IMR-90 (cell line): Measurements from ENCODE around the gene PTPRC. TPM values are rescaled to one million over a fixed set of nuclear protein-coding genes. Genes with fewer than 3 reads are reported as not detected.

Source experiments
- ATAC-seq: fragments of 200-7000 bp; cut with Tn5 transposase; 2 replicates; pipeline ENCODE4 v1.9.1; 2020; ENCODE audit warnings: low read depth, mild to moderate bottlenecking, moderate library complexity
- BruUV-seq: library from RNA; stranded (reverse); fragments of 400-500 nt; replicated peaks from 2 replicates; lab custom pipeline; 2021; lab: Mats Ljungman, UMichigan
- CTCF ChIA-PET: fragments of 300-600 bp; formaldehyde crosslinking; extraction: SDS; loops from one replicate; lab custom pipeline; 2021; ENCODE audit warnings: antibody characterized with exemption; lab: Yijun Ruan, JAX
- POLR2A ChIA-PET: fragments of 300-600 bp; sonication (Branson Sonifier 250); formaldehyde crosslinking; loops from one replicate; lab custom pipeline; 2022; ENCODE audit warnings: antibody characterized with exemption; ENCODE audit not compliant: unreplicated experiment; lab: Charles Lee
- DNase-seq: peaks from one replicate; pipeline ENCODE4 v3.0.0; 2013
- H2AFZ ChIP-seq: replicated peaks from 2 replicates; pipeline ENCODE3; 2013; ENCODE audit warnings: low read length, mild to moderate bottlenecking; ENCODE audit not compliant: poor library complexity
- H2AK5ac ChIP-seq: 2 replicates; pipeline ENCODE4 v1.6.1; 2013; ENCODE audit warnings: low read depth, low read length, inconsistent platforms
- H2AK9ac ChIP-seq: replicated peaks from 2 replicates; pipeline ENCODE3; 2013; ENCODE audit warnings: mild to moderate bottlenecking, low read depth, low read length, moderate library complexity; ENCODE audit not compliant: poor library complexity
- H2BK120ac ChIP-seq: 2 replicates; pipeline ENCODE4 v1.6.1; 2013; ENCODE audit warnings: low read depth, low read length, inconsistent platforms
- H2BK15ac ChIP-seq: 3 replicates; pipeline ENCODE4 v1.6.1; 2013; ENCODE audit warnings: low read depth, low read length, inconsistent platforms
- H2BK20ac ChIP-seq: 2 replicates; pipeline ENCODE4 v1.6.1; 2013; ENCODE audit warnings: low read depth, mild to moderate bottlenecking, inconsistent platforms, low read length, moderate library complexity
- H2BK5ac ChIP-seq: 2 replicates; pipeline ENCODE4 v1.6.1; 2013; ENCODE audit warnings: mild to moderate bottlenecking, low read depth, low read length, inconsistent platforms; ENCODE audit not compliant: poor library complexity, severe bottlenecking
- H3K14ac ChIP-seq: replicated peaks from 2 replicates; pipeline ENCODE4 v1.6.1; 2013; ENCODE audit warnings: low read depth, low read length, inconsistent platforms
- H3K18ac ChIP-seq: 2 replicates; pipeline ENCODE4 v1.6.1; 2013; ENCODE audit warnings: low read depth, low read length, control low read depth
- H3K23ac ChIP-seq: 2 replicates; pipeline ENCODE4 v1.6.1; 2013; ENCODE audit warnings: low read depth, low read length, inconsistent platforms
- H3K27ac ChIP-seq: 2 replicates; pipeline ENCODE4 v1.5.1; 2013; ENCODE audit warnings: mild to moderate bottlenecking, control low read depth, low read length; ENCODE audit not compliant: insufficient read depth
- H3K27me3 ChIP-seq: 2 replicates; pipeline ENCODE4 v1.6.1; 2013; ENCODE audit warnings: low read length; ENCODE audit not compliant: control insufficient read depth, insufficient read depth
- H3K36me3 ChIP-seq: 2 replicates; pipeline ENCODE4 v1.6.1; 2013; ENCODE audit warnings: low read length, mixed read lengths; ENCODE audit not compliant: control insufficient read depth, insufficient read depth
- H3K4ac ChIP-seq: 2 replicates; pipeline ENCODE4 v1.6.1; 2013; ENCODE audit warnings: low read depth, low read length, inconsistent platforms
- H3K4me1 ChIP-seq: 2 replicates; pipeline ENCODE4 v1.6.1; 2013; ENCODE audit warnings: low read length, mixed read lengths; ENCODE audit not compliant: control insufficient read depth, insufficient read depth
- H3K4me2 ChIP-seq: 2 replicates; pipeline ENCODE4 v1.6.1; 2013; ENCODE audit warnings: low read depth, mild to moderate bottlenecking, control low read depth, low read length, moderate library complexity
- H3K4me3 ChIP-seq: 2 replicates; pipeline ENCODE4 v1.5.1; 2013; ENCODE audit warnings: low read depth, mild to moderate bottlenecking, control low read depth, low read length, moderate library complexity; ENCODE audit not compliant: insufficient read depth
- H3K56ac ChIP-seq: 2 replicates; pipeline ENCODE4 v1.6.1; 2013; ENCODE audit warnings: low read length, inconsistent platforms; ENCODE audit not compliant: insufficient read depth; ENCODE audit errors: extremely low read depth
- H3K79me1 ChIP-seq, 2 experiments: 2 replicates each; pipeline ENCODE4 v1.6.1; 2013; ENCODE audit warnings: low read length in 2 of 2, inconsistent platforms in 1 of 2, low read depth in 1 of 2
- H3K9ac ChIP-seq: 2 replicates; pipeline ENCODE4 v1.6.1; 2013; ENCODE audit warnings: low read depth, low read length, control low read depth
- H3K9me1 ChIP-seq: 2 replicates; pipeline ENCODE4 v1.6.1; 2013; ENCODE audit warnings: low read length, inconsistent platforms; ENCODE audit not compliant: insufficient read depth
- H3K9me3 ChIP-seq: 2 replicates; pipeline ENCODE4 v1.6.1; 2013; ENCODE audit warnings: low read length; ENCODE audit not compliant: control insufficient read depth, insufficient read depth
- H4K20me1 ChIP-seq: 2 replicates; pipeline ENCODE4 v1.6.1; 2013; ENCODE audit warnings: low read length, inconsistent platforms; ENCODE audit not compliant: insufficient read depth
- H4K5ac ChIP-seq: 2 replicates; pipeline ENCODE4 v1.6.1; 2013; ENCODE audit warnings: mild to moderate bottlenecking, low read depth, low read length, control low read depth
- H4K8ac ChIP-seq, 2 experiments: 2 replicates each; pipeline ENCODE4 v1.6.1; 2013; ENCODE audit warnings: low read depth in 2 of 2, low read length in 2 of 2, control low read depth in 1 of 2, inconsistent platforms in 1 of 2
- H4K91ac ChIP-seq: 2 replicates; pipeline ENCODE4 v1.6.1; 2013; ENCODE audit warnings: low read depth, low read length, inconsistent platforms; ENCODE audit not compliant: insufficient read depth
- BHLHE40 ChIP-seq: fragments of 150-350 bp; IDR thresholded peaks from 2 replicates; pipeline ENCODE4 v1.6.1; 2016; ENCODE audit warnings: mild to moderate bottlenecking, low read depth, low read length
- CEBPB ChIP-seq: IDR thresholded peaks from 2 replicates; pipeline ENCODE4 v1.6.1; 2012; ENCODE audit warnings: low read depth, low read length, improper control_type of control experiment
- CHD1 ChIP-seq: IDR thresholded peaks from 2 replicates; pipeline ENCODE4 v1.6.1; 2012; ENCODE audit warnings: low read depth, low read length, improper control_type of control experiment
- CTCF ChIP-seq: conservative IDR thresholded peaks from 2 replicates; pipeline ENCODE4 v1.5.1; 2012; ENCODE audit warnings: mild to moderate bottlenecking, low read depth, low read length, improper control_type of control experiment
- MAZ ChIP-seq: IDR thresholded peaks from 2 replicates; pipeline ENCODE4 v1.6.1; 2012; ENCODE audit warnings: low read depth, mild to moderate bottlenecking, low read length, improper control_type of control experiment, moderate library complexity, borderline replicate concordance
- NFE2L2 ChIP-seq: fragments of 150-350 bp; IDR thresholded peaks from 2 replicates; pipeline ENCODE4 v1.6.1; 2016; ENCODE audit warnings: low read depth, mild to moderate bottlenecking, low read length
- POLR2A ChIP-seq: IDR thresholded peaks from 2 replicates; pipeline ENCODE4 v1.6.1; 2012; ENCODE audit warnings: mild to moderate bottlenecking, low read depth, low read length
- RCOR1 ChIP-seq: IDR thresholded peaks from 2 replicates; pipeline ENCODE4 v1.6.1; 2012; ENCODE audit warnings: mild to moderate bottlenecking, low read length, improper control_type of control experiment; ENCODE audit not compliant: insufficient replicate concordance
- RFX5 ChIP-seq: IDR thresholded peaks from 2 replicates; pipeline ENCODE4 v1.8.0; 2012; ENCODE audit warnings: low read depth, mild to moderate bottlenecking, low read length, moderate library complexity
- WGBS, 2 experiments: methylation state at CpG; one replicate each; pipeline versions ENCODE4 v1.1.5 to v1.1.7; 2013; ENCODE audit warnings: missing lambda C conversion rate in 2 of 2; ENCODE audit not compliant: insufficient read length in 1 of 2; ENCODE audit errors: extremely low coverage in 2 of 2; 5-methylcytosine and 5-hydroxymethylcytosine counted together
- dilution Hi-C: fragments of 300-500 bp; cut with HindIII; formaldehyde crosslinking; loops from one replicate; pipeline ENCODE4 v1.14.3; 2018; ENCODE audit warnings: low sequenced_read_pairs; ENCODE audit not compliant: unreplicated experiment
- in situ Hi-C: fragments of 300-500 bp; cut with MboI; formaldehyde crosslinking; loops from 3 replicates; pipeline ENCODE4 v1.14.3; 2019; ENCODE audit warnings: low sequenced_read_pairs, inconsistent platforms, mixed read lengths
- intact Hi-C: fragments of 100-400 bp; cut with micrococcal nuclease; formaldehyde crosslinking; loops from 2 replicates; pipeline ENCODE4 v1.10.0; 2022
- polyA plus RNA-seq, 3 experiments: library from polyadenylated mRNA; depleted of rRNA; stranded (reverse); fragments of >200 nt; gene quantifications; 2 replicates each; pipeline ENCODE4 v1.2.3, GENCODE V29; 2012; ENCODE audit warnings: low replicate concordance in 1 of 3
- total RNA-seq: library from RNA; depleted of rRNA; stranded (reverse); fragments of >200 nt; gene quantifications from 2 replicates; pipeline ENCODE4 v1.2.3, GENCODE V29; 2012
- TF ChIP-seq, protein P1 (sequence below): fragments of 150-350 bp; IDR thresholded peaks from 2 replicates; pipeline ENCODE4 v1.6.1; 2016; ENCODE audit warnings: low read depth, mild to moderate bottlenecking, low read length, moderate library complexity, borderline replicate concordance
- TF ChIP-seq, protein P2 (sequence below): fragments of 150-350 bp; IDR thresholded peaks from 2 replicates; pipeline ENCODE4 v1.6.1; 2017; ENCODE audit warnings: mild to moderate bottlenecking, antibody characterized with exemption, low read length, low read depth

PTPRC gene
- total and polyA plus RNA-seq, 2 of the 4 experiments (the other 2 are of a cell fraction) = not detected

GRCh38 chr1:198660341-198661261, 21.8 kb downstream of the PTPRC start (continued):
- TF ChIP-seq, protein P1, sequence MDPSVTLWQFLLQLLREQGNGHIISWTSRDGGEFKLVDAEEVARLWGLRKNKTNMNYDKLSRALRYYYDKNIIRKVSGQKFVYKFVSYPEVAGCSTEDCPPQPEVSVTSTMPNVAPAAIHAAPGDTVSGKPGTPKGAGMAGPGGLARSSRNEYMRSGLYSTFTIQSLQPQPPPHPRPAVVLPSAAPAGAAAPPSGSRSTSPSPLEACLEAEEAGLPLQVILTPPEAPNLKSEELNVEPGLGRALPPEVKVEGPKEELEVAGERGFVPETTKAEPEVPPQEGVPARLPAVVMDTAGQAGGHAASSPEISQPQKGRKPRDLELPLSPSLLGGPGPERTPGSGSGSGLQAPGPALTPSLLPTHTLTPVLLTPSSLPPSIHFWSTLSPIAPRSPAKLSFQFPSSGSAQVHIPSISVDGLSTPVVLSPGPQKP = no peak

DNA sequence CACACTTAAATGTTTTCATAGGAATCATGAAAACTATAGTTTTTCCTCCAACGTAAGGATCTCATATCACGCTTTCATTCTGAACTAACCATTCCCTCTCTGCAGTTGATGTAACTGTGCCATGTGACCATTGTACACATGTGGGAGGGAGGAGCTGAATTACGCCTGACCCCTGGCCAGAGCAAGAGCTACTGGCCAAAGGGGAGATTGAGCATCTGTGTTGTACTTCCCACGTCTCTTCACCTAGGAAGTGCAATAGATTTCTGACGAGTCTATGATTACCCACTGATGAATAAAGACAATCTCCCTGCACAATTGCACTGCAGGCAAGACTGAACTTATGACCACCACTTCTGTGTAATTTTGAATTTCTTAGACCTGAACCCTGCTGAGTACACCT, 24.0 kb downstream of the PTPRC start:
- Histone ChIP-seq H3K4me3 (no peak overlapping the region), H3K79me1 (no peaks in the 10 kb centered on the region), H2BK15ac (peak overlapping the region; percentile 38; the same call in 1 of the 3 replicates), H3K9me3 (no peaks in the 10 kb centered on the region), H2BK120ac (peak overlapping the region; percentile 57), H4K8ac (no peak overlapping the region), H2AFZ (peak overlapping the region; percentile 53), H3K4me1 (peaks cover 3% of the 10 kb centered on the region; the same call in 1 of the 2 replicates), H4K20me1 (no peaks in the 10 kb centered on the region), H3K56ac (no peak overlapping the region), H4K91ac (no peak overlapping the region), H3K4ac (peak overlapping the region; percentile 16; the same call in 1 of the 2 replicates), H3K9ac (no peak overlapping the region), H3K27me3 (no peaks in the 10 kb centered on the region), H3K23ac (no peak overlapping the region), H3K18ac (peak overlapping the region; percentile 61; the same call in 1 of the 2 replicates), H3K36me3 (no peaks in the 10 kb centered on the region), H3K14ac (0 out of 2 replicates have a peak overlapping the region, but pooled peaks have one; percentile 68), H2AK5ac (peak overlapping the region; percentile 80; the same call in 1 of the 2 replicates), H3K27ac (no peak overlapping the region), H2AK9ac (no peak overlapping the region), H4K5ac (no peak overlapping the region), H3K9me1 (peaks cover 3% of the 10 kb centered on the region), H3K4me2 (no peak overlapping the region), H2BK5ac (no peak overlapping the region), H2BK20ac (no peak overlapping the region)
- dilution Hi-C loops (no loop called here), in situ Hi-C loops (no loop called here), intact Hi-C loops (loop anchor here (5.0 kb wide), 1 partner anchor 81 kb away; no protein-coding TSS in a partner anchor)
- DNase-seq = no peak
- ChIA-PET CTCF (no interaction called here), POLR2A (no interaction called here)
- 80% methylated on average over 1 of the region's 5 CpGs; no CpG with 5 or more reads in 1 of the 2 experiments for WGBS, 2 experiments
- no TSS peak for BruUV-seq
- no peak for ATAC-seq
- no peak for TF ChIP-seq CHD1
- TF ChIP-seq NFE2L2 = no peak
- TF ChIP-seq CEBPB = no peak
- no peak for TF ChIP-seq RCOR1
- TF ChIP-seq, protein P2, sequence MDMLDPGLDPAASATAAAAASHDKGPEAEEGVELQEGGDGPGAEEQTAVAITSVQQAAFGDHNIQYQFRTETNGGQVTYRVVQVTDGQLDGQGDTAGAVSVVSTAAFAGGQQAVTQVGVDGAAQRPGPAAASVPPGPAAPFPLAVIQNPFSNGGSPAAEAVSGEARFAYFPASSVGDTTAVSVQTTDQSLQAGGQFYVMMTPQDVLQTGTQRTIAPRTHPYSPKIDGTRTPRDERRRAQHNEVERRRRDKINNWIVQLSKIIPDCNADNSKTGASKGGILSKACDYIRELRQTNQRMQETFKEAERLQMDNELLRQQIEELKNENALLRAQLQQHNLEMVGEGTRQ = no peak
- no peak for TF ChIP-seq CTCF
- no peak for TF ChIP-seq BHLHE40
- no peak for TF ChIP-seq POLR2A
- TF ChIP-seq MAZ = no peak
- TF ChIP-seq RFX5 = no peak
